WTC11 (cell line): ENCODE results near the gene ZKSCAN2. TPM values are rescaled to one million over a fixed set of nuclear protein-coding genes. Genes with fewer than 3 reads are reported as not detected.

Experiments
- total RNA-seq: library from RNA; stranded (reverse); gene quantifications from 3 replicates; pipeline ENCODE4 v1.2.3, GENCODE V29; 2021

Gene ZKSCAN2
- total RNA-seq, 1 experiment from 2014 or later = 13.0 TPM

Other genes starting within 250 kb of the ZKSCAN2 start
- gene ARHGAP17, start 242.5 kb downstream of the ZKSCAN2 start, total RNA-seq = 69.9 to 84.5 TPM (median 78.9 TPM) in 3 replicates
- gene LCMT1, start 146.1 kb downstream of the ZKSCAN2 start, total RNA-seq = 86.3 to 89.6 TPM (median 86.7 TPM) in 3 replicates
- 0.13 to 0.14 TPM in 2 of 3 replicates, not detected in the other for gene AQP8, start 40.9 kb downstream of the ZKSCAN2 start, total RNA-seq